Endothelial cell of umbilical vein (primary cell): Measurements from ENCODE around the gene GNB1L. TPM values are rescaled to one million over a fixed set of nuclear protein-coding genes. Genes with fewer than 3 reads are reported as not detected.

Experiments
- BruUV-seq: library from RNA; stranded (reverse); fragments of 400-500 nt; replicated peaks from 2 replicates; lab custom pipeline; 2021; lab: Mats Ljungman, UMichigan
- CTCF ChIA-PET: fragments of 300-600, 350-600 bp; sonication (Branson Sonifier 250); formaldehyde crosslinking; loops from one replicate; lab custom pipeline; 2021; ENCODE audit warnings: antibody characterized with exemption, inconsistent platforms; lab: Charles Lee
- POLR2A ChIA-PET: fragments of 300-600, 350-600 bp; sonication (Branson Sonifier 250); formaldehyde crosslinking; loops from one replicate; lab custom pipeline; 2021; ENCODE audit warnings: antibody characterized with exemption, inconsistent platforms; lab: Charles Lee
- DNase-seq: peaks from one replicate; pipeline ENCODE4 v3.0.0-alpha.2; 2011; ENCODE audit warnings: low read depth, low spot score
- FAIRE-seq: peaks from 2 replicates; lab custom pipeline; 2011; peaks lifted over from hg19 to GRCh38; lab: Jason Lieb, UNC
- H2AFZ ChIP-seq: 2 replicates; pipeline ENCODE4 v1.6.0; 2012; ENCODE audit warnings: low read depth, low read length, control low read depth, inconsistent platforms
- H3K27ac ChIP-seq: 2 replicates; pipeline ENCODE4 v1.5.1; 2011; ENCODE audit warnings: low read depth, mild to moderate bottlenecking, control low read depth, low read length, moderate library complexity; ENCODE audit not compliant: insufficient read depth
- H3K27me3 ChIP-seq, 2 experiments: 2 replicates each; pipeline versions ENCODE4 v1.6.0 to v1.6.1; 2011; ENCODE audit warnings: low read length in 2 of 2, mixed read lengths in 1 of 2; ENCODE audit not compliant: control insufficient read depth in 2 of 2, insufficient read depth in 2 of 2
- H3K36me3 ChIP-seq, 2 experiments: 2 replicates in 1 of 2; 3 replicates in 1 of 2; pipeline ENCODE4 v1.5.1; 2011; ENCODE audit warnings: low read length in 2 of 2, mild to moderate bottlenecking in 1 of 2, moderate library complexity in 1 of 2; ENCODE audit not compliant: control insufficient read depth in 2 of 2, insufficient read depth in 2 of 2; ENCODE audit errors: extremely low read depth in 1 of 2
- H3K4me1 ChIP-seq: 3 replicates; pipeline ENCODE4 v1.5.1; 2011; ENCODE audit warnings: mild to moderate bottlenecking, low read length; ENCODE audit not compliant: control insufficient read depth, insufficient read depth; ENCODE audit errors: extremely low read depth
- H3K4me2 ChIP-seq: 2 replicates; pipeline ENCODE4 v1.6.1; 2011; ENCODE audit warnings: low read length, control low read depth, mixed read lengths; ENCODE audit not compliant: insufficient read depth
- H3K4me3 ChIP-seq, 3 experiments: fragments of 200-600 bp in 1 of 3; sonication (generic), shearing (Covaris generic) in 1 of 3; replicated peaks in 1 of 3; 2 replicates each; pipeline ENCODE4 v1.5.1; 2011 to 2016; ENCODE audit warnings: control low read depth in 3 of 3, low read length in 3 of 3, mild to moderate bottlenecking in 2 of 3, inconsistent platforms in 1 of 3, low read depth in 1 of 3, moderate library complexity in 1 of 3; ENCODE audit not compliant: insufficient read depth in 1 of 3
- H3K79me2 ChIP-seq: 2 replicates; pipeline ENCODE4 v1.6.0; 2012; ENCODE audit warnings: low read length, inconsistent platforms; ENCODE audit not compliant: control insufficient read depth, insufficient read depth
- H3K9ac ChIP-seq: replicated peaks from 2 replicates; pipeline ENCODE3; 2011; ENCODE audit warnings: low read length, control low read depth; ENCODE audit not compliant: insufficient read depth; ENCODE audit errors: extremely low read depth
- H3K9me1 ChIP-seq: replicated peaks from 3 replicates; pipeline ENCODE4 v1.6.0; 2011; ENCODE audit warnings: mild to moderate bottlenecking, low read length; ENCODE audit not compliant: control insufficient read depth, insufficient read depth; ENCODE audit errors: extremely low read depth
- H3K9me3 ChIP-seq: replicated peaks from 2 replicates; pipeline ENCODE4 v1.5.1; 2012; ENCODE audit warnings: low read length, inconsistent platforms; ENCODE audit not compliant: control insufficient read depth, insufficient read depth
- H4K20me1 ChIP-seq: replicated peaks from 2 replicates; pipeline ENCODE3; 2011; ENCODE audit warnings: mild to moderate bottlenecking, low read length; ENCODE audit not compliant: control insufficient read depth, insufficient read depth; ENCODE audit errors: extremely low read depth
- CTCF ChIP-seq, 2 donors: IDR thresholded peaks; 1 replicate in 1 of 2; 2 replicates in 1 of 2; pipeline ENCODE4 v1.5.1; 2011; ENCODE audit warnings: low read length in 2 of 2, mild to moderate bottlenecking in 2 of 2, moderate library complexity in 2 of 2, control low read depth in 1 of 2, inconsistent platforms in 1 of 2, low read depth in 1 of 2; ENCODE audit not compliant: insufficient read depth in 1 of 2; ENCODE audit errors: extremely low read depth in 1 of 2
- EZH2 ChIP-seq: IDR thresholded peaks from 2 replicates; pipeline ENCODE4 v1.6.1; 2012; ENCODE audit warnings: borderline replicate concordance, low read depth, mild to moderate bottlenecking, moderate library complexity, low read length, inconsistent platforms; ENCODE audit not compliant: severe bottlenecking
- FOS ChIP-seq: IDR thresholded peaks from 2 replicates; pipeline ENCODE4 v1.6.1; 2011; ENCODE audit warnings: mild to moderate bottlenecking, low read length, moderate library complexity, borderline replicate concordance; ENCODE audit not compliant: insufficient read depth
- GATA2 ChIP-seq: IDR thresholded peaks from 2 replicates; pipeline ENCODE4 v1.7.0; 2011; ENCODE audit warnings: low read depth, mild to moderate bottlenecking, moderate library complexity, mixed read lengths, low read length; ENCODE audit not compliant: insufficient read length, insufficient read depth
- JUN ChIP-seq: IDR thresholded peaks from 2 replicates; pipeline ENCODE4 v1.6.1; 2011; ENCODE audit warnings: borderline replicate concordance, low read depth; ENCODE audit not compliant: insufficient read length, insufficient read depth
- MYC ChIP-seq: IDR thresholded peaks from one replicate; pipeline ENCODE4 v1.6.1; 2011; ENCODE audit warnings: mild to moderate bottlenecking, low read depth, low read length
- POLR2A ChIP-seq: IDR thresholded peaks from 2 replicates; pipeline ENCODE4 v1.6.1; 2012; ENCODE audit warnings: low read depth, mild to moderate bottlenecking, control low read depth, low read length
- POLR2AphosphoS5 ChIP-seq: IDR thresholded peaks from 2 replicates; pipeline ENCODE4 v1.6.1; 2012; ENCODE audit warnings: low read depth, mild to moderate bottlenecking, control low read depth, low read length, moderate library complexity; ENCODE audit not compliant: insufficient read depth
- dilution Hi-C: fragments of 300-500 bp; cut with MboI; formaldehyde crosslinking; loops from one replicate; pipeline ENCODE4 v1.15.0; 2019; ENCODE audit warnings: low sequenced_read_pairs; ENCODE audit not compliant: extremely low pct_ligation_motif_present
- intact Hi-C: fragments of 100-400 bp; cut with micrococcal nuclease; formaldehyde crosslinking; loops from one replicate; pipeline ENCODE4 v1.10.0; 2022
- polyA plus RNA-seq, 4 experiments: library from polyadenylated mRNA; depleted of rRNA in 3 of 4; stranded (reverse) in 3 of 4; unstranded in 1 of 4; fragments of >200 nt; gene quantifications; 2 replicates each; pipeline versions ENCODE4 v1.2.1 to v1.2.3, GENCODE V29; 2011 to 2012; ENCODE audit warnings: missing spikeins in 1 of 4
- total RNA-seq: library from RNA; stranded (reverse); gene quantifications from 2 replicates; pipeline ENCODE4 v1.2.3, GENCODE V29; 2021
- TF ChIP-seq, protein P1 (sequence below): IDR thresholded peaks from 2 replicates; pipeline ENCODE4 v1.6.1; 2011; ENCODE audit not compliant: insufficient read depth, insufficient read length

Gene GNB1L
- total and polyA plus RNA-seq, 2 donors (not counting 3 experiments of a cell fraction or from before 2014, with no cell fraction given) = 5.4 to 5.9 TPM

GRCh38 chr22:19825904-19826618, 28.6 kb downstream of the GNB1L start:
- dilution Hi-C loops = no loop called here
- no peaks in the 10 kb centered on the region for H4K20me1 ChIP-seq
- ChIA-PET POLR2A (no interaction called here), CTCF (no interaction called here)
- H2AFZ ChIP-seq = no peak overlapping the region
- H3K9me3 ChIP-seq = no peaks in the 10 kb centered on the region
- TF ChIP-seq EZH2 = no peak
- TF ChIP-seq, protein P1, sequence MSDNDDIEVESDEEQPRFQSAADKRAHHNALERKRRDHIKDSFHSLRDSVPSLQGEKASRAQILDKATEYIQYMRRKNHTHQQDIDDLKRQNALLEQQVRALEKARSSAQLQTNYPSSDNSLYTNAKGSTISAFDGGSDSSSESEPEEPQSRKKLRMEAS = no peak
- no peak for TF ChIP-seq POLR2AphosphoS5
- TF ChIP-seq MYC = no peak
- no peak for TF ChIP-seq POLR2A
- TF ChIP-seq FOS = no peak
- TF ChIP-seq JUN = no peak
- TF ChIP-seq GATA2 = no peak
- no peak for TF ChIP-seq CTCF (IDR thresholded peaks at IDR 0.05; ENCODE audit: extremely low read depth in 1 of 2, insufficient read depth in 1 of 2, low read depth in 1 of 2, low read length in 2 of 2)
- intact Hi-C loops = no loop called here
- H3K27ac ChIP-seq = no peak overlapping the region
- no peak for DNase-seq
- no peaks in the 10 kb centered on the region for H3K9me1 ChIP-seq
- no peak overlapping the region for H3K4me2 ChIP-seq
- no peaks in the 10 kb centered on the region for H3K27me3 ChIP-seq
- no peaks in the 10 kb centered on the region for H3K79me2 ChIP-seq
- H3K36me3 ChIP-seq = no peaks in the 10 kb centered on the region
- no peak overlapping the region for H3K4me3 ChIP-seq
- H3K9ac ChIP-seq = no peak overlapping the region
- FAIRE-seq = no peak
- no peaks in the 10 kb centered on the region for H3K4me1 ChIP-seq
- no TSS peak for BruUV-seq
